Measurements from ENCODE around the gene SNX33. TPM values are rescaled to one million over a fixed set of nuclear protein-coding genes. Genes with fewer than 3 reads are reported as not detected.

SNX33 gene
- total RNA-seq, 3 donors from 2014 or later (not counting 1 experiment from before 2014, with no cell fraction given) = 2.5 to 5.6 (median 5.1) TPM

- no peak for DNase-seq
- no peak overlapping the region for H3K27ac ChIP-seq (ENCODE audit: low read length)
These were observed 666 bp downstream of the SNX33 start for GRCh38 chr15:75648156-75649000.

GRCh38 chr15:75649045-75649761, 1.5 kb downstream of the SNX33 start:
- H3K9me3 Mint-ChIP-seq = no peaks in the 10 kb centered on the region
- no peaks in the 10 kb centered on the region for H3K36me3 ChIP-seq (ENCODE audit: control insufficient read depth, insufficient read depth, low read length)
- H3K27me3 Mint-ChIP-seq (ENCODE audit: low read depth in 2 of 2) = peaks cover 0 to 2% of the 10 kb centered on the region in 2 donors
- no peak overlapping the region for H3K27ac Mint-ChIP-seq
- peaks cover 29% of the 10 kb centered on the region for H3K4me1 ChIP-seq (ENCODE audit: control insufficient read depth, insufficient read depth, low read length)
- ATAC-seq (no peak), DNase-seq (no peak)
- TF ChIP-seq CTCF (IDR thresholded peaks at IDR 0.05) = no peak
- H3K27ac ChIP-seq (ENCODE audit: low read length) = no peak overlapping the region
- H3K27me3 ChIP-seq (ENCODE audit: control insufficient read depth, insufficient read depth, low read length) = no peaks in the 10 kb centered on the region
- no peaks in the 10 kb centered on the region for H3K9me3 ChIP-seq (ENCODE audit: control insufficient read depth, insufficient read depth, low read length)
- H3K36me3 Mint-ChIP-seq = no peaks in the 10 kb centered on the region
- intact Hi-C loops (cut with micrococcal nuclease) = loop anchor here (10.0 kb wide), 1 partner anchor 284 kb away; the partner anchor contains the start of gene MAN2C1
- peak overlapping the region; percentile 86 for H3K4me3 Mint-ChIP-seq
- WGBS (ENCODE audit: insufficient coverage) = 96% methylated on average over 18 of the region's 19 CpGs
- H3K4me1 Mint-ChIP-seq = peaks cover 28 to 39% of the 10 kb centered on the region in 2 donors
- H3K4me3 ChIP-seq (ENCODE audit: low read length) = no peak overlapping the region

More at GRCh38 chr15:75648156-75649000, 666 bp downstream of the SNX33 start:
- TF ChIP-seq CTCF (IDR thresholded peaks at IDR 0.05) = no peak
- Histone ChIP-seq H3K9me3 (ENCODE audit: control insufficient read depth, insufficient read depth, low read length) (no peaks in the 10 kb centered on the region), H3K4me3 (ENCODE audit: low read length) (peak overlapping the region; percentile 77), H3K36me3 (ENCODE audit: control insufficient read depth, insufficient read depth, low read length) (no peaks in the 10 kb centered on the region), H3K4me1 (ENCODE audit: control insufficient read depth, insufficient read depth, low read length) (peaks cover 29% of the 10 kb centered on the region), H3K27me3 (ENCODE audit: control insufficient read depth, insufficient read depth, low read length) (no peaks in the 10 kb centered on the region)
- Mint-ChIP-seq H3K27me3 (ENCODE audit: low read depth in 2 of 2) (peaks cover 0 to 2% of the 10 kb centered on the region in 2 donors), H3K9me3 (no peaks in the 10 kb centered on the region), H3K4me1 (peaks cover 28 to 38% of the 10 kb centered on the region in 2 donors), H3K4me3 (peak overlapping the region; percentile 86), H3K27ac (no peak overlapping the region), H3K36me3 (no peaks in the 10 kb centered on the region)
- intact Hi-C loops (cut with micrococcal nuclease) = loop anchor here (10.0 kb wide), 1 partner anchor 284 kb away; the partner anchor contains the start of gene MAN2C1
- ATAC-seq = peak in 2 of 3 donors; percentile 8 to 23
- 20% methylated on average over 33 of the region's 34 CpGs for WGBS (ENCODE audit: insufficient coverage)

GRCh38 chr15:75649848-75650247, 2.1 kb downstream of the SNX33 start:
- H3K4me3 Mint-ChIP-seq = peak overlapping the region; percentile 57
- no peaks in the 10 kb centered on the region for H3K36me3 Mint-ChIP-seq
- Histone ChIP-seq H3K36me3 (ENCODE audit: control insufficient read depth, insufficient read depth, low read length) (no peaks in the 10 kb centered on the region), H3K27me3 (ENCODE audit: control insufficient read depth, insufficient read depth, low read length) (no peaks in the 10 kb centered on the region), H3K4me1 (ENCODE audit: control insufficient read depth, insufficient read depth, low read length) (peaks cover 29% of the 10 kb centered on the region), H3K4me3 (ENCODE audit: low read length) (no peak overlapping the region), H3K27ac (ENCODE audit: low read length) (no peak overlapping the region), H3K9me3 (ENCODE audit: control insufficient read depth, insufficient read depth, low read length) (no peaks in the 10 kb centered on the region)
- TF ChIP-seq CTCF (IDR thresholded peaks at IDR 0.05) = no peak
- intact Hi-C loops (cut with micrococcal nuclease) = loop anchor here (10.0 kb wide), 1 partner anchor 285 kb away; the partner anchor contains the start of gene MAN2C1
- DNase-seq = no peak
- no peaks in the 10 kb centered on the region for H3K27me3 Mint-ChIP-seq (ENCODE audit: low read depth in 2 of 2)
- no peak for ATAC-seq
- no peak overlapping the region for H3K27ac Mint-ChIP-seq
- H3K9me3 Mint-ChIP-seq = no peaks in the 10 kb centered on the region
- WGBS (ENCODE audit: insufficient coverage) = 97% methylated on average over 18 of the region's 18 CpGs
- peaks cover 28 to 39% of the 10 kb centered on the region in 2 donors for H3K4me1 Mint-ChIP-seq

Data from natural killer cell (primary cell).